ENCODE results near the gene AFAP1.

GRCh38 chr4:7755561-7755960 is 184.1 kb downstream of the AFAP1 start:
- TF ChIP-seq YY1 (IDR thresholded peaks at IDR 0.05; ENCODE audit: insufficient read depth, insufficient read length), result no peak
- TF ChIP-seq ZNF274 (IDR thresholded peaks at IDR 0.05; ENCODE audit: low read depth, low read length), result no peak
- no peak for TF ChIP-seq SUZ12 (IDR thresholded peaks at IDR 0.05; ENCODE audit: extremely low read depth, insufficient read depth, insufficient read length)
